VCaP (cell line): ENCODE results near the gene ARID3A.

ENCODE experiments used
- H3K27ac ChIP-seq: fragments of 450-650 bp; 2 replicates; pipeline ENCODE4 v1.5.1; 2017
- CTCF ChIP-seq: fragments of 450-650 bp; conservative IDR thresholded peaks from 2 replicates; pipeline ENCODE4 v1.5.1; 2017; ENCODE audit warnings: mild to moderate bottlenecking, moderate library complexity

ARID3A gene

GRCh38 chr19:944663-945241 lies 18.9 kb downstream of the ARID3A start:
- H3K27ac ChIP-seq, result 0 out of 2 replicates have a peak overlapping the region, but pooled peaks have one; percentile 8
- no peak for TF ChIP-seq CTCF

DNA sequence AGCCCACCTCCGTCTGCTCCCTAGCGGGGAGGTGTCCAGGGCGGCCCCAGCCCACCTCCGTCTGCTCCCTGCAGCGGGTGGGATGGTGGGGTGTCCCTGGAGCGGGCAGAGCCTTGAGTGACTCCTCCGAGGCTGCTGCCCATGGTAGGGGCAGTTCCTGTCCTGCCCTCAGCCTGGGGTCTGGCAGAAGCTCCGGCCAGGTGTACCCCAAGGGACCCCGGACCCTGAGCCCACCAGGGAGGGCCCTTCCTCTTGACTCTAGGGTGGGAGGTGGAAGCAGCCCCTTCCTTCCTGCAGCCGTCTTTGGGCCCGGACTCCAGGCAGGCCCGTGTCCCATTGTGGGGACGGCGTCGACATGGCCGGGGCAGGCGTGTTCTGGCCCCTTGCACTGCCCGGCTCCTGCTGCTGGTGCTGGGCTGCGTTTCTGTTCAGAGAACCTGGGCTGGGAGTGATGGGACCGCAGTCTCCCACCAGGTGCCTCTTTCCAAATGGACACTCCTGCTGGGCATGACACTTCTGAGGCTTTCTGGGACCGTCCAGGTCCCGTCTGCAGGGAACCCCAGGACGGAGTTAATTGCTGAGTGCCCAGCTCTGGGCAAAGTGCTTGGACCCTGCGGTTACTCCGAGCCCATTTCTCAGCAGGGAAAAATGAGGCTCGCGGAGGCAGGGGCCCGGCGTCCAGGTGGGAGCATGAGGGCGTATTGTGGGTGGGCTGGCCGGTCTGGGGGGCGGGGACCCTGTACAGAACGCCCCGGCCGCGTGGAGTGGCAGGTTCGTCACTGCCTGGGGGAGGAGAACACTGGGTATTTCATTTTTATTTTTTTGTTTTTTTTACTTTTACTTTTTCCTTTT lies 19.8 kb downstream of the ARID3A start:
- no peak for TF ChIP-seq CTCF
- no peak overlapping the region for H3K27ac ChIP-seq

DNA sequence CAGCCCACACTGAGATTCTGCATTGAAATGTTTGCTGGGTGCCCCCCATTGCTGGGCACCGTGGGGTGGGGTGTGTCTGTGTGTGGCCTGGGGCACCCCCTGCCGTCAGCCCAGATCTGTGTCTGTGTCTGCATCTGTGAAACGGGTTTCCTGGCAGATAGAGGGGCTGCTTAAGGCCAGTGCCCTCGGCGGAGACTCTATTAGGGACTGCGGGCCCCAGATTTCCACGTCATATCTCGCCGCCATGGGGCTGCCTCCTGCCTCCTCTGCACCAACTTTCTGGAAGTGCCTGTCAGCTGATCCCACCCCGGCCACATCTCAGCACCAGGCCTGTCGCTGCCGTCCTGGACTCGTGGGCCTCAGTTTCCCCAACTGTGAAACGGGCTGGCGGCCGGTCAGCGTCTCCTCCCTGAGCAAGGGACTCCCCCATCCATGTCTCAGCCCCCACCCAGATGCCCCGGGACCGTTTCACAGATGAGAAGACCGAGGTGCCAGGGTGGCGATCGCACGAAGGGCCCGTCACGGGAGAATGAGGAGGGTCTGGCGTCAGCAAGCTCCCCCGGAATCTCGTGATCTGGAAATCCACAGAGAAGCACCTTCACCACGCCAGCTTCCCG lies 21.4 kb downstream of the ARID3A start:
- H3K27ac ChIP-seq, result no peak overlapping the region

DNA sequence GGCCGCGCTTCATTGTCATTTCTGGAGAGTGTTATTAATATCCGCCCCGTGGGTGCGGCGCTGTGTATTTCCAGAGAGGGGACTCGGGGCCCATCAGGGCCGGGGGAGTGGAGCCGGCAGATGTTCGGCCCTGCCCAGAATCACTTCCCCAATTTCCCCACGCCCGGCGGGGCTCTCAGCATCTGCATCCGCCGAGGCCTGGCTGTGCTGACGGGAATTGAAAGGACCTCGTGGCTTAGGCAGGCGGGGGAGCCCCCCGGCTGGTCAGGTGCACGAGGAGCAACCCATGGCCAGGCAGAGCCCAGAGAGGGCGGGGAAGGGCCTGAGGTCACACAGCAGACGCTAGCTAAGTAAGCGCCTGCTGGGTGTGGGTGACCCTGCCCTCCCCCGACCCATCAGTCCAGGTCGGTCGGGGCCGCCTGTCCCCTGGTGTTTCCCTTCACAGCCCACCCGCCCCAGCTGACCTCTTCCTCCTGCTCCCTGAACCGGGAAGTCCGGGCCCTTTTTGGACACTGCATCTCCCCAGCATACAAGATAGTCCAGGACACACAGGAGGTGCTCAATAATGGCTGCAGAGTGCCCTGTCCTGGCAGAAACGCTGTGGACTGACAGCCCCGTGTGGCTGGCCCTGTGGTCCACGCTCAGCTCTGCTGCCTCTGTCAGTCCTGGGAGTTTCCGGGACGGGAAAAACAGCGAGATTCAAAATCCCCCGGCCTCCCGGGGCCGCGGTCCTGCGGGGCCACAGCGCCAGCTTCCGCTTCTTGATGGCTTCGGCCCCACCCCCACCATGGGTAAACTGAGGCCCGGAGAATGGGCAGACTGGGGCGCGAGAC lies 22.1 kb downstream of the ARID3A start:
- no peak for TF ChIP-seq CTCF
- H3K27ac ChIP-seq, result no peak overlapping the region

More for the DNA sequence above, 21.4 kb downstream of the ARID3A start:
- TF ChIP-seq CTCF, result no peak

GRCh38 chr19:948842-949496 lies 23.1 kb downstream of the ARID3A start:
- no peak for TF ChIP-seq CTCF

DNA sequence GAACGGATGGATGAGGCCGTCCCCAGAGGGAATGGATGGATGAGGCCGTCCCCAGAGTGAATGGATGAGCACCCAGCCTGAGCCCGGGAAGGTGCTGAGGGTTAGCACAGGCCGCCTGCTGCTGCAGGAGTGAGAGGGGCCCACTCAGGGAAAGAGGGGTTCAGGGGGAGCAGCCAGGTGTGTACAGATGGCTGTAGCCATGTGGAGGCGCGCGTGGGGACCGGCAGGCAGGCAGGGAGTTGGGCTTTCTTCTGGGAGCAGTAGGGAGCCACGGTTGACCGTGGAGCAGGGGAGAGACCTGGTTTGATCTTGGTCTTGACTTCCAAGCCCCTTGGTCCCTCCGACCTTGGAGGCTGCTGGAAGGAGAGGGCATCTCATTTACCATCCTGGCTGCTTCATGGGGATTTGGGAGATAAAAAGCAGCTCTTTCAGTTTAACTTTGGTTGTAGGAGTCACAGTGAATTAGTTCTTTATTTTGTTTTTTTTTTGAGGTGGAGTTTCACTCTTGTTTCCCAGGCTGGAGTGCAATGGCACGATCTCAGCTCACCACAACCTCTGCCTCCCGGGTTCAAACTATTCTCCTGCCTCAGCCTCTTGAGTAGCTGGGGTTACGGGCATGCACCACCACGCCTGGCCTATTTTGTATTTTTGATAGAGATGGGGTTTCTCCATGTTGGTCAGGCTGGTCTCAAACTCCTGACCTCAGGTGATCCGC lies 24.7 kb downstream of the ARID3A start:
- no peak overlapping the region for H3K27ac ChIP-seq
- no peak for TF ChIP-seq CTCF

More at GRCh38 chr19:948842-949496, 23.1 kb downstream of the ARID3A start:
- H3K27ac ChIP-seq, result no peak overlapping the region
